Caco-2 (cell line): ENCODE data around the gene CPD. TPM values are rescaled to one million over a fixed set of nuclear protein-coding genes. Genes with fewer than 3 reads are reported as not detected.

ENCODE experiments used
- BruUV-seq: library from RNA; stranded (reverse); fragments of 400-500 nt; replicated peaks from 2 replicates; lab custom pipeline; 2021; lab: Mats Ljungman, UMichigan
- CTCF ChIA-PET: fragments of 300-600 bp; sonication (Branson Sonifier 250); formaldehyde crosslinking; loops from one replicate; lab custom pipeline; 2022; ENCODE audit warnings: antibody characterized with exemption; lab: Charles Lee
- POLR2A ChIA-PET: fragments of 300-600 bp; sonication (Branson Sonifier 250); formaldehyde crosslinking; loops from one replicate; lab custom pipeline; 2022; ENCODE audit warnings: antibody characterized with exemption; lab: Charles Lee
- DNase-seq, 2 experiments: peaks; one replicate each; pipeline versions ENCODE4 v3.0.0 to v3.0.0-alpha.2; 2020 to 2022
- H3K27me3 ChIP-seq: replicated peaks from 2 replicates; pipeline ENCODE4 v1.6.0; 2011; ENCODE audit warnings: low read length; ENCODE audit not compliant: control insufficient read depth, insufficient read depth
- H3K36me3 ChIP-seq: 2 replicates; pipeline ENCODE4 v1.5.1; 2011; ENCODE audit warnings: low read length; ENCODE audit not compliant: control insufficient read depth, insufficient read depth
- H3K4me1 ChIP-seq: fragments of 250-450 bp; sonication (Bioruptor Pico); 2 replicates; pipeline ENCODE4 v1.5.1; 2020; ENCODE audit warnings: mild to moderate bottlenecking
- H3K4me3 ChIP-seq: 2 replicates; pipeline ENCODE4 v1.5.1; 2011; ENCODE audit warnings: low read depth, mild to moderate bottlenecking, control low read depth, low read length
- H3K9me3 ChIP-seq: fragments of 250-450 bp; sonication (Bioruptor Pico); 2 replicates; pipeline ENCODE4 v1.5.1; 2020; ENCODE audit warnings: mild to moderate bottlenecking, moderate library complexity
- H3K27ac Mint-ChIP-seq: one replicate; pipeline ENCODE4 v1.8.0; 2022; ENCODE audit warnings: mixed read lengths; ENCODE audit not compliant: unreplicated experiment
- H3K27me3 Mint-ChIP-seq: one replicate; pipeline ENCODE4 v1.8.0; 2022; ENCODE audit warnings: mixed read lengths; ENCODE audit not compliant: insufficient read depth, unreplicated experiment
- H3K36me3 Mint-ChIP-seq: one replicate; pipeline ENCODE4 v1.8.0; 2022; ENCODE audit warnings: mild to moderate bottlenecking, mixed read lengths; ENCODE audit not compliant: insufficient read depth, unreplicated experiment
- H3K4me1 Mint-ChIP-seq: one replicate; pipeline ENCODE4 v1.8.0; 2022; ENCODE audit warnings: low read depth, mixed read lengths; ENCODE audit not compliant: unreplicated experiment
- H3K4me3 Mint-ChIP-seq: one replicate; pipeline ENCODE4 v1.8.0; 2022; ENCODE audit warnings: mild to moderate bottlenecking, moderate library complexity, mixed read lengths; ENCODE audit not compliant: unreplicated experiment
- H3K9me3 Mint-ChIP-seq: one replicate; pipeline ENCODE4 v1.8.0; 2022; ENCODE audit warnings: mixed read lengths; ENCODE audit not compliant: unreplicated experiment
- intact Hi-C: fragments of 100-400 bp; cut with micrococcal nuclease; formaldehyde crosslinking; loops from one replicate; pipeline ENCODE4 v1.10.0; 2022; ENCODE audit not compliant: unreplicated experiment
- total RNA-seq: library from RNA; stranded (reverse); gene quantifications from 2 replicates; pipeline ENCODE4 v1.2.3, GENCODE V29; 2022
- TF ChIP-seq, protein P1 (sequence below), 2 experiments: fragments of 200-600 bp in 1 of 2; IDR thresholded peaks; 1 replicate in 1 of 2; 2 replicates in 1 of 2; pipeline versions ENCODE4 v1.5.1 to v1.8.0; 2011 to 2022; ENCODE audit warnings: antibody characterized with exemption in 1 of 2, control low read depth in 1 of 2, inconsistent platforms in 1 of 2, low read depth in 1 of 2, low read length in 1 of 2, mild to moderate bottlenecking in 1 of 2, moderate library complexity in 1 of 2; ENCODE audit not compliant: insufficient read depth in 1 of 2, severe bottlenecking in 1 of 2, unreplicated experiment in 1 of 2

Gene CPD
- total RNA-seq, 1 experiment from 2014 or later = 127 TPM

DNA sequence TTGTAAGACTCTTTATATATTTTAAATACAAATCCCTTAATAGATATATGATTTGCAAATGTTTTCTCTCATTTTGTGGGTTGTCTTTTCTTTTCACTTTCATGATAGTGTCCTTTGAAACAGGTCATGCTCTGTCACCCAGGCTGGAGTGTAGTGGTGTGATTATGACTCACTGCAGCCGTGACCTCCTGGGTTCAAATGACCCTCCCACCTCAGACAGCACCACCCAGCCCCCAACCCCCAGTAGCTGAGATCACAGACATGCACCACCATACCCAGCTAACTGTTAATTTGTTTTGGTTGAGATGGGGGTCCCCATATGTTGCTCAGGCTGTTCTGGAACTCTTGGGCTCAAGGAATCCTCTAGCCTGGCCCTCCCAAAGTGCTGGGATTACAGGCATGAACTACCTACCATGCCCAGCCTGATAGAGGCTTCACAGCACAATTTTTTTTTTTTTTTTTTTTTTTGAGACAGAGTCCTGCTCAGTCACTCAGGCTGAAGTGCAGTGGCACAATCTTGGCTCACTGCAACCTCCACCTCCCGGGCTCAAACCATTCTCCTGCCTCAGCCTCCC lies 26.4 kb upstream of the CPD start:
- no peak overlapping the region for H3K4me3 Mint-ChIP-seq
- ChIA-PET CTCF (interaction anchor here (0.6 kb wide), 1 partner anchor 60 kb away, joined by 5 read pairs; no protein-coding TSS in a partner anchor), POLR2A (no interaction called here)
- no peak for DNase-seq
- intact Hi-C loops = no loop called here
- H3K27me3 Mint-ChIP-seq = no peaks in the 10 kb centered on the region
- Histone ChIP-seq H3K4me1 (no peaks in the 10 kb centered on the region; the same call in none of the 2 replicates), H3K36me3 (no peaks in the 10 kb centered on the region; the same call in 1 of the 2 replicates), H3K27me3 (no peaks in the 10 kb centered on the region), H3K9me3 (peaks cover 10% of the 10 kb centered on the region; the same call in 1 of the 2 replicates), H3K4me3 (no peak overlapping the region)
- no peaks in the 10 kb centered on the region for H3K4me1 Mint-ChIP-seq
- TF ChIP-seq, protein P1, sequence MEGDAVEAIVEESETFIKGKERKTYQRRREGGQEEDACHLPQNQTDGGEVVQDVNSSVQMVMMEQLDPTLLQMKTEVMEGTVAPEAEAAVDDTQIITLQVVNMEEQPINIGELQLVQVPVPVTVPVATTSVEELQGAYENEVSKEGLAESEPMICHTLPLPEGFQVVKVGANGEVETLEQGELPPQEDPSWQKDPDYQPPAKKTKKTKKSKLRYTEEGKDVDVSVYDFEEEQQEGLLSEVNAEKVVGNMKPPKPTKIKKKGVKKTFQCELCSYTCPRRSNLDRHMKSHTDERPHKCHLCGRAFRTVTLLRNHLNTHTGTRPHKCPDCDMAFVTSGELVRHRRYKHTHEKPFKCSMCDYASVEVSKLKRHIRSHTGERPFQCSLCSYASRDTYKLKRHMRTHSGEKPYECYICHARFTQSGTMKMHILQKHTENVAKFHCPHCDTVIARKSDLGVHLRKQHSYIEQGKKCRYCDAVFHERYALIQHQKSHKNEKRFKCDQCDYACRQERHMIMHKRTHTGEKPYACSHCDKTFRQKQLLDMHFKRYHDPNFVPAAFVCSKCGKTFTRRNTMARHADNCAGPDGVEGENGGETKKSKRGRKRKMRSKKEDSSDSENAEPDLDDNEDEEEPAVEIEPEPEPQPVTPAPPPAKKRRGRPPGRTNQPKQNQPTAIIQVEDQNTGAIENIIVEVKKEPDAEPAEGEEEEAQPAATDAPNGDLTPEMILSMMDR (IDR thresholded peaks at IDR 0.05; ENCODE audit: insufficient read depth in 1 of 2, low read depth in 1 of 2, low read length in 1 of 2, severe bottlenecking in 1 of 2, unreplicated experiment in 1 of 2) = no peak
- H3K9me3 Mint-ChIP-seq = no peaks in the 10 kb centered on the region
- no peak overlapping the region for H3K27ac Mint-ChIP-seq
- H3K36me3 Mint-ChIP-seq = no peaks in the 10 kb centered on the region
- BruUV-seq = no TSS peak

DNA sequence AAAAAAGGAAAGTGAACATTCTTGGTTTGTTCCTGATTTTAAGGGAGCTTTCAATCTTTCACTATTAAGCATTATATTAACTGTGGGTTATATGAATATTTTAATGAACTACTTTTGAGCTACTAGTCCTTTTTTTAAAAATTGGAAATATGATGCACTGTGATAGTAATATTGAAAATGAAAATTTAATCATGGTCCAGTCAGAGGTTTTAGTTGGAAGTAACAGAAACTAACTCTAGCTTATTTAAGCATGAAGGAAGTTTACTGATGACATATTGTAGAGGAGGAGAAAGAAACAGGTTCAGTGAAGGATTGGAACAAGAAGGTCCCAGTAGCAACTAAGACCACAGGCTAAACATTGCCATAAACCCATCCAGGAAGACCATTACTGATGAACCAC lies 24.0 kb upstream of the CPD start:
- BruUV-seq = no TSS peak
- TF ChIP-seq, protein P1 (IDR thresholded peaks at IDR 0.05; ENCODE audit: insufficient read depth in 1 of 2, low read depth in 1 of 2, low read length in 1 of 2, severe bottlenecking in 1 of 2, unreplicated experiment in 1 of 2) = no peak
- intact Hi-C loops = no loop called here
- no peaks in the 10 kb centered on the region for H3K36me3 Mint-ChIP-seq
- CTCF ChIA-PET = no interaction called here
- H3K27ac Mint-ChIP-seq = no peak overlapping the region
- peaks cover 3% of the 10 kb centered on the region for H3K9me3 Mint-ChIP-seq
- H3K4me1 Mint-ChIP-seq = no peaks in the 10 kb centered on the region
- no peaks in the 10 kb centered on the region for H3K27me3 Mint-ChIP-seq
- DNase-seq = no peak
- Histone ChIP-seq H3K4me1 (peaks cover 13% of the 10 kb centered on the region), H3K9me3 (peaks cover 10% of the 10 kb centered on the region; the same call in 1 of the 2 replicates), H3K36me3 (no peaks in the 10 kb centered on the region; the same call in 1 of the 2 replicates), H3K4me3 (no peak overlapping the region), H3K27me3 (no peaks in the 10 kb centered on the region)
- no peak overlapping the region for H3K4me3 Mint-ChIP-seq
- POLR2A ChIA-PET = no interaction called here

GRCh38 chr17:30357476-30357875 lies 21.3 kb upstream of the CPD start:
- ChIA-PET POLR2A (no interaction called here), CTCF (interaction anchor here (1.5 kb wide), 1 partner anchor 13 kb away, joined by 8 read pairs; no protein-coding TSS in a partner anchor)
- intact Hi-C loops = no loop called here
- Mint-ChIP-seq H3K27ac (no peak overlapping the region), H3K27me3 (no peaks in the 10 kb centered on the region), H3K4me1 (no peaks in the 10 kb centered on the region), H3K36me3 (no peaks in the 10 kb centered on the region), H3K9me3 (peaks cover 22% of the 10 kb centered on the region), H3K4me3 (no peak overlapping the region)
- Histone ChIP-seq H3K9me3 (peaks cover 16% of the 10 kb centered on the region), H3K4me3 (no peak overlapping the region), H3K36me3 (no peaks in the 10 kb centered on the region), H3K4me1 (peaks cover 13% of the 10 kb centered on the region), H3K27me3 (no peaks in the 10 kb centered on the region)
- no TSS peak for BruUV-seq
- DNase-seq = no peak
- TF ChIP-seq, protein P1 (IDR thresholded peaks at IDR 0.05; ENCODE audit: insufficient read depth in 1 of 2, low read depth in 1 of 2, low read length in 1 of 2, severe bottlenecking in 1 of 2, unreplicated experiment in 1 of 2) = no peak
